Smooth muscle cell (in vitro differentiated cells): Measurements from ENCODE around the gene OR10W1. TPM values are rescaled to one million over a fixed set of nuclear protein-coding genes. Genes with fewer than 3 reads are reported as not detected.

Experiments
- DNase-seq: peaks from one replicate; lab custom pipeline; 2025; ENCODE audit not compliant: unreplicated experiment; lab: John Stamatoyannopoulos, UW
- H2AFZ ChIP-seq: fragments of 200-600 bp; sonication (generic); 2 replicates; pipeline ENCODE4 v1.6.0; 2016; ENCODE audit warnings: antibody characterized with exemption, low read depth, mild to moderate bottlenecking
- H3F3A ChIP-seq: fragments of 200-600 bp; sonication (generic); 2 replicates; pipeline ENCODE4 v1.6.0; 2017; ENCODE audit warnings: antibody characterized with exemption, low read depth
- H3K27ac ChIP-seq: fragments of 200-600 bp; sonication (generic); 2 replicates; pipeline ENCODE4 v1.5.1; 2016; ENCODE audit warnings: low read depth, mild to moderate bottlenecking
- H3K27me3 ChIP-seq: fragments of 200-600 bp; sonication (generic); 2 replicates; pipeline ENCODE4 v1.6.1; 2016; ENCODE audit warnings: low read depth, mild to moderate bottlenecking
- H3K36me3 ChIP-seq: fragments of 200-600 bp; sonication (generic); 2 replicates; pipeline ENCODE4 v1.5.1; 2016; ENCODE audit warnings: low read depth
- H3K4me1 ChIP-seq: fragments of 200-600 bp; sonication (generic); 2 replicates; pipeline ENCODE4 v1.5.1; 2016; ENCODE audit warnings: low read depth
- H3K4me2 ChIP-seq: fragments of 200-600 bp; sonication (generic); 2 replicates; pipeline ENCODE4 v1.6.0; 2016; ENCODE audit warnings: mild to moderate bottlenecking
- H3K4me3 ChIP-seq: fragments of 200-600 bp; sonication (generic); 2 replicates; pipeline ENCODE4 v1.5.1; 2016; ENCODE audit warnings: mild to moderate bottlenecking
- H3K79me2 ChIP-seq: fragments of 200-600 bp; sonication (generic); 2 replicates; pipeline ENCODE4 v1.6.0; 2016; ENCODE audit warnings: low read depth, mild to moderate bottlenecking
- H3K9ac ChIP-seq: fragments of 200-600 bp; sonication (generic); 2 replicates; pipeline ENCODE4 v1.6.0; 2016; ENCODE audit warnings: low read depth
- H3K9me3 ChIP-seq: fragments of 200-600 bp; sonication (generic); replicated peaks from 2 replicates; pipeline ENCODE4 v1.5.1; 2016; ENCODE audit warnings: low read depth
- H4K20me1 ChIP-seq: fragments of 200-600 bp; sonication (generic); 2 replicates; pipeline ENCODE4 v1.6.0; 2016; ENCODE audit warnings: low read depth
- CTCF ChIP-seq: fragments of 200-600 bp; sonication (generic); IDR thresholded peaks from 2 replicates; pipeline ENCODE4 v1.5.1; 2017; ENCODE audit warnings: borderline replicate concordance, mild to moderate bottlenecking, antibody characterized with exemption; ENCODE audit not compliant: insufficient read depth, poor library complexity, severe bottlenecking
- WGBS: methylation state at CpG from one replicate; pipeline ENCODE4 v1.1.7; 2016; ENCODE audit warnings: low lambda C conversion rate; 5-methylcytosine and 5-hydroxymethylcytosine counted together
- polyA plus RNA-seq: library from polyadenylated mRNA; unstranded; fragments of >200 nt; fragmentation: Nextera tagmentation; extraction: Ambion mirVana; gene quantifications from 2 replicates; pipeline ENCODE4 v1.2.1, GENCODE V29; 2016
- total RNA-seq: library from RNA; depleted of rRNA; stranded (reverse); fragments of >200 nt; gene quantifications from 2 replicates; pipeline ENCODE4 v1.2.3, GENCODE V29; 2014

OR10W1 gene
- total and polyA plus RNA-seq, 2 experiments from 2014 or later: not detected

- H3K4me2 ChIP-seq: no peak overlapping the region
- no peaks in the 10 kb centered on the region for H3K9me3 ChIP-seq
- H2AFZ ChIP-seq: no peak overlapping the region
- no peaks in the 10 kb centered on the region for H3K4me1 ChIP-seq
- H4K20me1 ChIP-seq: no peaks in the 10 kb centered on the region
- no peak for DNase-seq
- no peak for TF ChIP-seq CTCF
- WGBS: 93% methylated on average over 32 of the region's 32 CpGs
- no peaks in the 10 kb centered on the region for H3K79me2 ChIP-seq
- no peak overlapping the region for H3K27ac ChIP-seq
- H3K9ac ChIP-seq: no peak overlapping the region
- no peaks in the 10 kb centered on the region for H3F3A ChIP-seq
- no peak overlapping the region for H3K4me3 ChIP-seq
- H3K36me3 ChIP-seq: no peaks in the 10 kb centered on the region
- H3K27me3 ChIP-seq: no peaks in the 10 kb centered on the region
Measured at GRCh38 chr11:58227956-58228615, 40.0 kb downstream of the OR10W1 start.

- no peak for TF ChIP-seq CTCF
- no peaks in the 10 kb centered on the region for H3K27me3 ChIP-seq
- no peak overlapping the region for H3K4me2 ChIP-seq
- H3K36me3 ChIP-seq: no peaks in the 10 kb centered on the region
- DNase-seq: no peak
- no peak overlapping the region for H3K9ac ChIP-seq
- H3K27ac ChIP-seq: no peak overlapping the region
- H3F3A ChIP-seq: no peaks in the 10 kb centered on the region
- H3K79me2 ChIP-seq: no peaks in the 10 kb centered on the region
- 63% methylated on average over 7 of the region's 7 CpGs for WGBS
- H3K4me1 ChIP-seq: no peaks in the 10 kb centered on the region
- no peak overlapping the region for H2AFZ ChIP-seq
- H3K9me3 ChIP-seq: no peaks in the 10 kb centered on the region
- H3K4me3 ChIP-seq: no peak overlapping the region
- H4K20me1 ChIP-seq: no peaks in the 10 kb centered on the region
Measured at GRCh38 chr11:58222721-58223120, 45.3 kb downstream of the OR10W1 start.

Other genes with a start within 250 kb of the OR10W1 start
- not detected in 2 replicates for gene OR9Q1, start 244.4 kb downstream of the OR10W1 start, total RNA-seq
- not detected in 2 replicates for gene OR9Q1, start 244.4 kb downstream of the OR10W1 start, polyA plus RNA-seq
- not detected in 2 replicates for gene OR6Q1, start 237.3 kb downstream of the OR10W1 start, total RNA-seq
- not detected in 2 replicates for gene OR6Q1, start 237.3 kb downstream of the OR10W1 start, polyA plus RNA-seq
- gene OR9I1, start 142.7 kb downstream of the OR10W1 start, total RNA-seq: not detected in 2 replicates
- not detected in 2 replicates for gene OR9I1, start 142.7 kb downstream of the OR10W1 start, polyA plus RNA-seq
- gene OR9Q2, start 79.2 kb downstream of the OR10W1 start, total RNA-seq: not detected in 2 replicates
- not detected in 2 replicates for gene OR9Q2, start 79.2 kb downstream of the OR10W1 start, polyA plus RNA-seq
- gene OR1S2, start 64.1 kb downstream of the OR10W1 start, total RNA-seq: not detected in 2 replicates
- not detected in 2 replicates for gene OR1S2, start 64.1 kb downstream of the OR10W1 start, polyA plus RNA-seq
- gene OR1S1, start 55.5 kb downstream of the OR10W1 start, total RNA-seq: not detected in 2 replicates
- gene OR1S1, start 55.5 kb downstream of the OR10W1 start, polyA plus RNA-seq: not detected in 2 replicates
- not detected in 2 replicates for gene OR10Q1, start 39.3 kb downstream of the OR10W1 start, total RNA-seq
- not detected in 2 replicates for gene OR10Q1, start 39.3 kb downstream of the OR10W1 start, polyA plus RNA-seq
- gene OR5B17, start 90.8 kb upstream of the OR10W1 start, total RNA-seq: not detected in 2 replicates
- gene OR5B17, start 90.8 kb upstream of the OR10W1 start, polyA plus RNA-seq: not detected in 2 replicates
- not detected in 2 replicates for gene OR5B3, start 138.6 kb upstream of the OR10W1 start, total RNA-seq
- gene OR5B3, start 138.6 kb upstream of the OR10W1 start, polyA plus RNA-seq: not detected in 2 replicates
- gene OR5B2, start 159.9 kb upstream of the OR10W1 start, total RNA-seq: not detected in 2 replicates
- gene OR5B2, start 159.9 kb upstream of the OR10W1 start, polyA plus RNA-seq: not detected in 2 replicates
- gene OR5B12, start 174.0 kb upstream of the OR10W1 start, total RNA-seq: not detected in 2 replicates
- gene OR5B12, start 174.0 kb upstream of the OR10W1 start, polyA plus RNA-seq: not detected in 2 replicates
- not detected in 2 replicates for gene OR5B21, start 239.8 kb upstream of the OR10W1 start, total RNA-seq
- gene OR5B21, start 239.8 kb upstream of the OR10W1 start, polyA plus RNA-seq: not detected in 2 replicates